UCSD-AML1 (cell line): ENCODE data around the gene STK17B.
"Not testable (repeated sequence)": the region's sequence is repeated elsewhere in the genome, so short reads cannot be mapped to it uniquely, and the experiment has no call there.

Source experiments
- DNase-seq: peaks from one replicate; lab custom pipeline; 2025; ENCODE audit not compliant: unreplicated experiment; lab: John Stamatoyannopoulos, UW

STK17B gene

DNA sequence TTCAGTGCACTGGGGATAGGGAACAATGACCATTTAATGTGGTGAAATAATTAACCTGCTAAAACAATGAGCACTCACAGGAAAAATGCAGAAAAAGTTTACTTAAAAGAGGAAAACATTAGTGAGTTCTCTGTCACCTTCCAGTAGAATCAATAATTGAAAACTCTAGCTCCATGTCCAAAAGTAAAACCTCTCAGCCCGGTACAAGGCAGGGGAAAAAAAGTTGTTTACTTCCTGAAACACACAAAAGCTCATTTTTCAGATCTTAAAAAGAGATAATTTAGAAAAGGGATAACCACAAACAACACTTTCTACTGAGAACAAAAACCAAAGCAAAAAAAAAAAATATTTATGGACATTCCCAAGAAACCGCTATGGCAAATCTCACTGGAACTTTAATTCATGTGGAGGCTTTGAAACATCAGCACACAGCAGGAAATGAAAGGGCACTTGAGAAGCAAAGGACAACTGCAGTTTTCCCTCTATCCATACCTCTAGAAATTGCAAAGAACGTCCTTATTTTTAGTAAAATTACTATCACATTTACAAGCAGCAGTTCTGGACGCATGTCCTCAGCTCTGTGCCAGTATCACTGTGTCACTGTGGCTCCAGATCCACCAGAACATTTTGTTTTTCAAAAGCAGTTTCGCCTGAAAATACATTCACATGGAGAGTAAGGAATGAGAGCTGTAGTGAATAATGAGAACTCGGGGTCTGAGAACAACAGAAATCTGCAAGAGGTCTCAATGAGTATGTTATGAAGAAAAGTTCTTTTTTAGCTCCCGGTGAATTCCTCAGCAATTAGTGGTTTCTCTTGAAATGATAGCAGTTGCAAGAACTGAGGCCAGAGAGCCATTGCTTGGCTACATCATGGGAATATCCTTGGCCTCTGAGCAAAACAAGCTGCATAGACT is 58.1 kb downstream of the STK17B start:
- DNase-seq, result no peak

DNA sequence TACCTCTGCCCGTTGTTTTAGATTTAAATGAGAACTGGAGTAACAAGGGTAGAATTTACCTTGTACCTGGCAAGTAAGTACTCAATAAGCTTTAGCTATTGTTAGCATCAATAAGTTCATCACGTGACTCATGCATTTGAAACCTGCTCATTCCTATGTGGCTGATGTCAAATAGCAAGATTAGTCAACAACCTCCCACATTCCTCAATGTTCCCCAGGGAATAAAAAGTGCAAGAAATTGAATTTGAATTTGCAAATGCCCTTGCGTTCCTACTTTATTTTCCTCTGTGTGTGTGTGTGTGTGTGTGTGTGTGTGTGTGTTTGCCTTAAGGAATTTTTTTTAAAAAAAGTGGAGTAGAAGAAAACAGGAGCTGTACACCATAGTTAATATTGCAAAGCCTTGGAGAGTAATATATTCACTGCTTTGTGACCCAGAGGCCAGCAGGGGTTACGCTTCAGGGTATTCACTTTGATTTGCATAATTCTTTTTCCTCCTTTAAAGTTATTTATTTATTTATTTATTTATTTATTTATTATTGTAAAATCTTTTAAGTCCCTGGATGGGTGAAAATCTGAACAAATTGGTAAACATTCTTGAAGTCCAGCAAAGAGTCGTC is 58.9 kb downstream of the STK17B start:
- no peak for DNase-seq

DNA sequence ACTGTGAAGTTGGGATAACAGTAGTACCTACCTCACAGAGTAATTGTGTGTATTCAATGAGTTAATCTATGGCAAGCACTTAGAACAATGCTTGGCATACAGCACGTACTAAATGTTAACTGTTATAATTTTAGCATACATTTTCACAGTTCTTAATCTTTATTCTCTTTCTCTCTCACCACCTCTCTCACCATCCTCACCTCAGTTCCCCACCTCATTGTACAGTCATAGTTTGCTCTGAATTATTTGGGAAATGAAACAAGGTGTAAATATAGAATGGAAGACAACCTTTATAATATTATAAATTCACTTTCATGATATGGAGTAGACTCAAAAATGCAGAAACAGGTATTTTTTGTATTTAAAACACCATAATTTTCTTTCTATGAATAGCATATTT is 62.8 kb downstream of the STK17B start:
- DNase-seq, result no peak

DNA sequence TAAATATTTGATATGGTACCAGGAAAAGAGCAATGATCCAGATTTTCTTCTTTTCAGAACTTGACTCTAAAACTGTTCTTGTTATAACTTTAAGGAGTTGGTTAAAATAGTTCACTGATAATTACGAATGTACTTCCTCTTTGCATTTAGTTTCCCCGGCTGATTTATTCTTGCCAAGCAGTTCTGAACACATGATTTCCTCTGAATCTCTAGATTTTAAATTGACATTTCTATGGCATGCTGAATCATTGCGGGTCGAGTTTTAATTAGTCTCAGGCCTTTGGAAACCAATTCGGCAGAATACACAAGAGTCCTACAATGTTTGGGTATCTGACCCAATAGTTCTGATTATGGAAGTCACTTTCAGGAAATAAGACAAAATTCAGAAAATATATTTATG is 65.4 kb downstream of the STK17B start:
- no peak for DNase-seq

DNA sequence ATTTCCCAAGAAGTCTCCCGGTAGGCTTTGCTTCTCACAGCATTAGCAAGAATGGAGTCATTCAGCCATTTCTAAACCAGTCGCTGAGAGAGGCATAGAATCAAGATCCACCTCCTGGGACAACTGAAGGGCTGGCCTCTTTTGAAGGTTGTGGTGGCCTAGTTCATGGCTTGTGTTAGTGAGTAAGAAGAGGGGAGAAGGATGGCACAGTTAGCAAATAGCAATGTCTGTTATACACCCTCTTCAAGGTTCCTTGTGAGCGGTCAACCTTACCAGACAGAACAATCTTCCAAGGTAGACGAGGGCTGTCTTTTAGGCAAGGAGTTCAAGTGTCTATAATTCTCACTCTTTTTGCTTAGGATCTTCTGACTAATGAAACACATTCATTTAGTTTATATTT is 67.3 kb downstream of the STK17B start:
- DNase-seq, result no peak

DNA sequence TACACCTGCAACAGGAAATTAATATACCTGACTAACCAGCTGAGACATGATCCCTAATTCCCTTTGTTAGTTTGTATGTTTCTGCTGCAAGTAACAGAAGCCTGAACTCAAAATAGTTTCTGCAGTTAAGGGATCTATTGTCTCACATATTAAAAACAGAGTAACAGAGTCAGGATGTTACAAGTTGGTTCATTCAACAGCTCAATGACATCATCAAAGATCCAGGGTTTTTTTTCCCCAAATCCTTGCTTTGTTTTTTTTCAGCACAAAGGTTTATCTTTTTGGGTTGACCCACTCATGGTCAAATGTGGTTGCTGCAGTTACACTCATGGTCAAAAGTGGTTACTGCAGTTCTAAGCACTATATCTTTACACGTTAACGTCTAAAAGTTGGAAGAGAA is 67.8 kb downstream of the STK17B start:
- DNase-seq, result no peak

DNA sequence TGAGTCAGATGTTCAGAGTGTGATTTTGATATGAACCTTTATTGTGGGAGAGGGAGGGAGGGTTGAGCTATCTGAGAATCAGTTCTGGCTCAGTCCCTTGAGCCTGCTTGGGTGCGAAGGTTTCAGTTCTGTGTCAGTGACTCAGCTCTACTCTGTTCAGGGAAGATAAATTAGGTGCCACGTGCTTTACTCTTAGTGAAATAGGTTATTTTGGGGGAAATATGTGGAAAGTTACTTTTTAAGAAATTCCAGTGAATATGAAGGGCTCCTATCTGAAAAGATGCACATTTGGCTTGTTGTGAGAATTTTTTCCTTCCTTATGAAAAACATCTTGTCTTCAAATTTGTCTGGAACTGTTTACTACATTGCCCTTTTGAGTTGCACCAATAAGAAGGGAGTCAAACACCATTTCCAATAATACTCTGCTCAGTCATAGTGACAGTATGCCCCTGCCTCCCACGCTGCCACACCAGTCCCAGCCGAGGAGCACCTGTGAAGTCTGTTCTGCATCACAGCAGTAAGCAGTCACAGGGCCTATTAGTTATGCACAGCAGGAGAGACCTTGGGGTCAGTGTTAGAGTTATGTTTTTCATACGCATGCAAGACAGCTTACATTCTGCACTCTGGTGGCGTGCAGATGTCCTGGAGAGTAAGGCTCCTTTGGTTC is 69.9 kb downstream of the STK17B start:
- DNase-seq, result no peak

DNA sequence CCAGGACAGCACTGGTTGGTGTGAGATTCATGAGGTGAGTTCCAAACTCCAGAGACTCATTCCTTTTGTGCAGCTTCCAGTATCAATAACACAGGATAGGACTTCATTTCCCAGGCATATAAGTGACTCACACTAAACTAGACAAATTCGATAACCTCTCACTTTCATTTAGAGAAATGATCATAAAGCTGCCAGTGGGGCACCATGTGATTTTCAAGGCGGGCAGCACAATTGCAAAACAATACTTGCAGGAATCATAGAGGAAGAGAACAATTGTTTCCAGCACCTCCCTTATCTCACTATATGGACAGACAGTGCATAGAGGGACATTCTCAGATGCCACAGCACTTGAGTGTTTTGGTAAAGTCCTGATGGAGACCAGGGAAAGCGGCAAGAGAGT is 71.5 kb downstream of the STK17B start:
- no peak for DNase-seq

DNA sequence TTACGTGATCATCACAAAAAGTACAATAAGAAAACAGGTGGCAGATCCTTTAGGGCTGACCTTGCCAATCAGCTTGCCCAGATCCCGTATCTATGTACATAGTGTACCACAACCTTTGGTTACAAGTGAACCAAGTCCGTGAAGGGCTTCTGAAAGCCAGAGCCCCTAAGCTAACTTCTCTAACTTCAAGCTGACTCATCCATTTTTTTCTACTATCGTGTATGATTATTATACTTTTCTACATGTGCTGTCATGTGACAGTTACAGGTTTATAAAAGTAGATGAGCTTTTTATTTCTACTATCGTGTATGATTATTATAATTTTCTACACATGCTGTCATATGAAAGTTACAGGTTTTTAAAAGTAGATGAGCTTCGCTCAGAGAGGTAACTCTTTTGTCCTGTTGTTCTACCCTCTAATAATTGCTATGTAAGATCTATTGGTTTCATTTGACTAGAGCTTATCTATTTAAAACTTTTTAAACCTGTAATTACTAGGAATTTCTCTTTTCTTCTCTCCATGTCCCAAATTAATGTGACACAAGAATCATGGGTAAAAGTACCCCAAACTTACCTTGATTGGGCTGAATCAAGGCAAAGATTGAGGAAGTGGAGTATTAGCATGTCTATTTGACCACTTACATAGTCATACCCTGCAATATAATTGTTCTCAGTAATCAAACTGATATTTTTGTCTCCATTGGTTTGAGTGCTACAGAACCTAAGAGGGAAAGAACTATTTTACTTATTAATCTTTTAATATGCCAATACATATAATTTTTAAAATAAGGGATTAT is 73.3 kb downstream of the STK17B start:
- DNase-seq, result no peak

DNA sequence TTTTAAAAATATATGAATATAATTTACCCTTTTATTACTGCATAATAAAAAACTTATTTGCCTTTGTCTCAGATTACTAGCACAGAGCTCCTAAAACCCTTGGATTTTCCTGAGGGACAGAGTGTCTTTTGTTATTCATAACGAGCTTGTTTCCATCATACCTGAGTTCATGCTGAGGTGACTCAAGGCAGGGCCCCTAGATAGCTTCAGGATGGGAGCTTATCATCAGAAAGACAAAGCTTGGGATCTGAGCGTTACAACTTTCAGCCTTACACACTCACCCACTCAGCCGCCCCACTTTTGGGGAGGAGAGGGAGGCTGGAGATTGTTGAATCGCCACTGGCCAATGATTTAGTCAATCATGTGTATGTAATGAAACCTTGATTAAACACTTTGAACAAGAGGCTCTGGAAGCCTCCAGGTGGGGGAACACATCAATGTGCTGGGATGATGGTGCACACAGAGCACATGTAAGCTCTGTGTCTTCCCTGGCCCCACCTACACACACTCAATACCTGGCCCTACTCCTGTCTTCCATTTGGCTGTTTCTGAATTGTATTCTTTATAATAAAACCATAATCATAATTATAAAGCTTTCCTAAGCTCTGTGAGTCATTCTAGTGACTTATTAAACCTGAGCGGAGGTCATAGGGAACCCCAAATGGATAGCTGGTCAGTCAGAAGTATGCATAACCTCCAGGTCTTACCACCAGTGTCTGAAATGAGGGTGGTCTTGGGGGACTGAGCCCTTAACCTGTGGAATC is 74.2 kb downstream of the STK17B start:
- no peak for DNase-seq

DNA sequence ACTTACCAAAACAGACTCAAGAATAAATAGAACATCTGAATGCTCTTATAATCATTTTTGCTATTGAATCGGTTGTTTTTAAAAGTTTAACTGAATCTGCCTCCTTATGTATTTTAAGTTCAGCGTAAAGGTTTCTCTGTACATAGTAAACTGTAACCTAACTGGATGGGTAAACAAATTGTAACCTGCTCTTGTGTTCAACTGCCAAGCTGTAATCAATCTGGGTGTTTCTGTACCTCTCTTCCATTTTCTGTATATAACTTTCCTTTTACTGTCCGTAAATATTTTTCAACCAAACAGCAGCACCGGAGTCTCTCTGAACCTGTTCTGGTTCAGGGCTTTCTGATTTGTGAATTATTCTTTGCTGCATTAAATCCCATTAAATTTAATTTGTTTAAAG is 75.1 kb downstream of the STK17B start:
- no peak for DNase-seq

DNA sequence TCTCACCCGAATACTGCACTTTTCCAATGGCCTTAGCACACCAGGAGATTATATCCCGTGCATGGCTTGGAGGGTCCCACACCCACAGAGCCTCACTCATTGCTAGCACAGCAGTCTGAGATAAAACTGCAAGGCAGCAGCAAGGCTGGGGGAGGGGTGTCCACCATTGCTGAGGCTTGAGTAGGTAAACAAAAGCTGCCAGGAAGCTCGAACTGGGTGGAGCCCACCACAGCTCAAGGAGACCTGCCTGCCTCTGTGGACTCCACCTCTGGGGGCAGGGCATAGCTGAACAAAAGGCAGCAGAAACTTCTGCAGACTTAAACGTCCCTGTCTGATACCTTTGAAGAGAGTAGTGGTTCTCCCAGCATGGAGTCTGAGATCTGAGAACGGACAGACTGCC is 81.9 kb downstream of the STK17B start:
- not testable (repeated sequence) for DNase-seq

DNA sequence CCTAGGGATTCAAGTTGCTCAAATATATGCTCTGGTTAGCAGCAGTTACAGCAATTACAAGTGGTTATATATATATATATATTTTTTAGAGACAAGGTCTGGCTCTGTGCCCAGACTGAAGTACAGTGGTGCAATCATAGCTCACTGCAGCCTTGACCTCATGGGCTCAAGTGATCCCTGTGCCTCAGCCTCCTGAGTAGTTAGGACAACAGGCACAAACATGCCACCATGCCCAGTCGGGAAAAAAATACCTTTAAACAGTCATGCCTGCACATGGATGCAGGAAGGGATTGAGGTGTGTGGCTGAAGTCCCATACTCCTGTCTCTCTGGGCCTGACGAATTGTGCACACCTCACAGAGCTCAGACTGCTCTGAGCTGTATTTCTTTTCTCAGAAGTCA is 83.2 kb downstream of the STK17B start:
- no peak for DNase-seq

DNA sequence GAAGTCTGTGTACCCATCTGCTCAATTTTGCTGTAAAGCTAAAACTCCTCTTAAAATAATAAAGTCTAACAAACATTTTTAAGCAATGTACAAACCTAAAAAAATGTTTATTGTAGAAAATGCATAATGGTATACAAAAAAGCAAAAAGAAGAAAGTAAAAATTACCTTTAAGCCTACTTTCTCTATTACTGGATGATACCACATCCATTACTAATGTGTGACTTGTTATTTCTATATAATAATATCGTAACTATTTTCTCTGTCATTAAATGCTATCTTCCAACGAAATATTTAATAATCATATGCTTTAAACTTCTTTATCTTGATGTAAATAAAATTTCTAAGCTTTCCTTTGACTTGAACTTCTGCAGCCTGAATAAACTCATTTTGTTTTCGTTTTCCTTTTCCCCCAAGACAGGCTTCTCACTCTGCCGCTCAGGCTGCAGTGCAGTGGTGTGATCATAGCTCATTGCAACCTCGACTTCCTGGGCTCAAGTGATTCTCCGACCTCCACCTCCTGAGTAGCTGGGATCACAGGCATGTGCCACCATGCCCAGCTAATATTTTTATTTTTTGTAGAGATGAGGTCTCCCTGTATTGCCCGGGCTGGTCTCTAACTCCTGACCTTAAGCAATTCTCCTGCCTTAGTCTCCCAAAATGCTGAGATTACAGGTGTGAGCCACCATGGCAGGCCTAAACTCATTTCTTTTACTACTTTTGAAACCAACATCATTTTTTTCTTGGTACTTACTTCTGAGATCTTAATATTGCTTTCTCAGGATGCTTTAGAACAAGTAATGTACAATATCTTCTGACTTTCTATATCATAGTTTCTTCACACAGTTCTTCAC is 84.6 kb downstream of the STK17B start:
- DNase-seq, result no peak

DNA sequence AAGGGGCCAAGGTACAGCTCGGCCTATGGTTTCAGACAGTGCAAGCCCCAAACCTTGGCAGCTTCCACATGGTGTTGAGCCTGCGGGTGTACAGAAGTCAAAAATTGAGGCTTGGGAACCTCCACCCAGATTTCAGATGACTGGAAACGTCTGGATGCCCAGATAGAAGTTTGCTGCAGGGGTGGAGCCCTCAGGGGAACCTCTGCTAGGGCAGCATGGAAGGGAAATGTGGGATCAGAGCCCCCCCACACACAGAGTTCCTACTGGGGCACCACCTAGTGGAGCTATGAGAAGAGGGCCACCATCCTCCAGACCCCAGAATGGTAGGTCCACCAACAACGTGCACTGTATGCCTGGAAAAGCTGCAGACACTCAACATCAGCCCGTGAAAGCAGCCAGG is 87.8 kb downstream of the STK17B start:
- no peak for DNase-seq
